NCI-H1092 treated with DMSO at 0.1 percent for 48 hours (cell line): ENCODE data around the gene SSU72.
"Not testable (repeated sequence)": the region's sequence is repeated elsewhere in the genome, so short reads cannot be mapped to it uniquely, and the experiment has no call there.

Experiments
- DNase-seq: peaks from one replicate; lab custom pipeline; 2025; lab: John Stamatoyannopoulos, UW

The SSU72 gene

DNA sequence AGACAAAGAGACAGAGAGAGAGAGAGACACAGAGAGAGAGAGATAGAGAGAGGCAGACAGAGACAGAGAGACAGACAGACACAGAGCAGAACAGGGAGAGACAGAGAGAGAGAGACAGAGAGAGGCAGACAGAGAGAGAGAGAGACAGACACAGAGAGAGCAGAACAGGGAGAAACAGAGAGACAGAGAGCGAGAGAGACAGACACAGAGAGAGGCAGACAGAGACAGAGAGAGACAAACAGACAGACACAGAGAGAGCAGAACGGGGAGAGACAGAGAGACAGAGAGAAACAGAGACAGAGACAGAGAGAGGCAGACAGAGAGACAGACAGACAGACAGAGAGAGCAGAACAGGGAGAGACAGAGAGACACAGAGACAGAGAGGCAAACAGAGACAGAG is 20.7 kb upstream of the SSU72 start:
- not testable (repeated sequence) for DNase-seq

DNA sequence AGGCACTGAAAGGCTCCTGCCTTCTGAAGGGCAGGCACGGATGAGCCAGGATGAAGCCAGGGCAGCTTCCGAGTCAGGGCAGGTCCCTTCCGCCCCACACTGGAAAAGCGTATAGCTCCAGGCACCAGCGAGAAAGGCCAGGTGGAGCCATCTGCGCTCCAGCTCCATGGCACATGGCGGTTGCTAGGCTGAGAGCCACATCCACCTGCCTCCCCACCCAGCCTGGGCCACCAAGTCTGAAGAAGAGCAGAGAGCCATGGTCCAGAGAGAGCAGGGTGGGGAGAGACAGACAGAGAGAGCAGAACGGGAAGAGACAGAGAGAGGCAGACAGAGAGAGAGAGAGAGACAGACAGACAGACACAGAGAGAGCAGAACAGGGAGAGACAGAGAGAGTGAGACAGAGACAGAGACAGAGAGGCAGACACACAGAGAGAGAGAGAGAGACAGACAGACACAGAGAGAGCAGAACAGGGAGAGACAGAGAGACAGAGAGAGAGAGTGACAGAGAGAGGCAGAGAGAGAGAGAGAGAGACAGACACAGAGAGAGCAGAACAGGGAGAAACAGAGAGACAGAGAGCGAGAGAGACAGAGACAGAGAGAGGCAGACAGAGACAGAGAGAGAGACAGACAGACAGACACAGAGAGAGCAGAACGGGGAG is 20.1 kb upstream of the SSU72 start:
- no peak for DNase-seq

DNA sequence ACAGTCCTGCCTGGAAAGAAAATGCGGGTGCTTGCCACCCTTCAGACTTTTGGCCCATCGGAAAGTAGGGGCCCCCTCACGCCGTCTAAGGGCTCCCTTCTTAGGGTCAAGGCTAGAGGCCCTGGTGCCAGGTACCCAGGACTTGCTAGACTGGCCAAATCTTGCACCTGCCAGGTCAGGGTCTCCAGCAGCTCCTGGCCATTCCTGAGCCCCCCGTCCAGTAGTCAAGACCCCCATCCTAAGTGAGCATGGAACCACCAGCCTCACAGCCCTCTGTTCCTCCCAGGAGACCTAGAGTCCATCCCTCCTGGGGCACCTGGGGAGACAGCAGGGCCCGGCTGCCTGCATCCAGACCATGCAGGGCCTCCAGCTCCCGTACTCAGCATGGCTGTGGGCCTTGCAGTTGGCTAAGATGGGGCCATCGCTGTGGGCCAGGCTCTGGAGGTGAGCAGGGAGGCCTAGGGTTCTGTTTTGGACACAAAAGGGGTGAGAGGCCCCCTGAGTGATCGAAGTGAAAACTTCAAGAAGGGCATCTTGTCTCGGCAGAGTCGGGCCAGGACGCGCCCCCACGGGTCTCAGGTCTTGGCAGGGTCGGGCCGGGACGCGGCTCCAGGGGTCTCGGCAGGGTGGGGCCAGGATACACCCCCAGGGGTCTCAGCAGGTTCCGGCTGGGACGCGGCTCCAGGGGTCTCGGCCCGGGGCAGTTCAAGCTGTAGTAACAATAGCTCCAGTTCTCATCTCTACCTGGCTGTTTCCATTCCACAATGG is 19.4 kb upstream of the SSU72 start:
- DNase-seq, result no peak

DNA sequence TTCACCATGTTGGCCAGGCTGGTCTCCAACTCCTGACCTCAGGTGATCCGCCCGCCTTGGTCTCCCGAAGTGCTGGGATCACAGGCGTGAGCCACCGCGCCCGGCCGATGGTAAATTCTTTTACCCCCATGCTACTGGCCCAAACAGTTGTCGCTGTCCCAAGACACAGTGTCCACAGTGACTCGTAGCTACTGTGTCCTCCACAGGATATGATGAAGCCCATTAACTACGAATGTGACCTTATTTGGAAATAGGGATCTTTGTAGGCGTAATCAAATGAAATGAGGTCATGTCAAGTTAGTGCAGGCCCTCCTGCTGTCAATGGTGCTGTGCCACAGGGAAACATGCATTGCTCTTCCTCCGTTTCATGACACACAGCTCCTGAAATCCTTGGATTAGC is 16.8 kb upstream of the SSU72 start:
- no peak for DNase-seq

DNA sequence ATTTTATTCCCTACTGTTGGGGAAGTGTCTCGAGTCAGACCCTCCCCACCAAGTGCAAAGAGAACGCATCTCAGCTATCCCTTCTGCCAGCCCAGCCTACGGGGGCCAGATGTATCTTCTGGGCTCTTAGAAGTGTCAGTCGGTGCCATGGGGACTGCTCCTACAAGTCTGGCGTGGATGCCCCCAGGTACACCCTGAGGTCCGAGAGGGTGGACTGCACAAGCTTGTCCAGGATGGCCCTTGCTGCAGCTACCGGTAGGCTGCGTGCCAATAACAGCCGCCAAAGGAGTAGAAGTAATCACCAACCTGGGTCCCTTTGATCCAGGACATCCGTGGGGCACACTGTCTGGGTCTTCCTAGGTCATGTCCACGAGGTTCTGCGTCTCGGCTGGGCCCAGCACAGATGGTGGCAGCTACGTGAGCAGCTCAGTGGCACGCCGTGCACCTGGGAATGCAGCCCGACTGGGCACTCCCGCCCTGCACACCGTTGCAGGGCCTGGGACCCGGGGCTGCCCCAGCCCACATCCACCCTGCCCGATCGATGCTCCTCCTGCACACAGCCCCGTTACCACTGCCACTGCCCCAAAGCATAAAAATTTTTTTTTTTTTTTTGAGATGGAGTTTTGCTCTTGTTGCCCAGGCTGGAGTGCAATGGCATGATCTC is 8.8 kb upstream of the SSU72 start:
- DNase-seq, result no peak

DNA sequence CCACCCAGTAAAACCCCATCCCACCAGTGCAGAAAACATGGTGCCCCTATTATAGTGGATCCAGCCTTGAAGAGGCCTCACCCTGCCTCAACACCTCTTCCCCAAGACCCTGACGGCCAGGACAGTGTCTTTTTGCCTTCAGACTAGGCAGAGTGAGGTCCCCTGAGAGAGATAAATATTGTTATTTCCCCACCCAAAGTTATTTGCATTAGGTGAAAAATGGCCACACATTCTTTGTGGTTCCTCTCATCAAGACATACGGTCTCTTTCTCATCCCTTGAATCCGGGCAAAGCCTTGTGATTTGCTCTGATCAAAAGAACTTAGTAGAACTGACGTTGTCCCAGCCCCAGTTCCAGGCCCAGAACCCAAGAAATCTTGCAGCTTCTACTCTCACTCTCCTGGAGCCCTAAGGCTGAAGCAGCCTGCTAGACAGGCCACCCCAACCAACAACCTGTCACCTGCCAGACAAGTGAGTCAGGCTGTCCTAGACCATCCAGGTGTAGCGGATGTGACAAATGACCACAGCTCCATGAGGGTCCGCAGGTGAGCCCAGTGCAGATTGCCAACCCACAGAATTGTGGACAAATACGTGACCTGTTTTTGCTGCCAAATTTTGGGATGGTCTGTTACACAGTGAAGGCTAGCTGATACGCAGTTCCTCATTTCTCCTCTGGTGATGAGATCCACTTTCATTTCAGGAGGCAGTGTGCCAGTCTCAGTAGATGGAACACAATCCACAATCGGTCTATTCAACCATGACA is 8.1 kb upstream of the SSU72 start:
- no peak for DNase-seq

DNA sequence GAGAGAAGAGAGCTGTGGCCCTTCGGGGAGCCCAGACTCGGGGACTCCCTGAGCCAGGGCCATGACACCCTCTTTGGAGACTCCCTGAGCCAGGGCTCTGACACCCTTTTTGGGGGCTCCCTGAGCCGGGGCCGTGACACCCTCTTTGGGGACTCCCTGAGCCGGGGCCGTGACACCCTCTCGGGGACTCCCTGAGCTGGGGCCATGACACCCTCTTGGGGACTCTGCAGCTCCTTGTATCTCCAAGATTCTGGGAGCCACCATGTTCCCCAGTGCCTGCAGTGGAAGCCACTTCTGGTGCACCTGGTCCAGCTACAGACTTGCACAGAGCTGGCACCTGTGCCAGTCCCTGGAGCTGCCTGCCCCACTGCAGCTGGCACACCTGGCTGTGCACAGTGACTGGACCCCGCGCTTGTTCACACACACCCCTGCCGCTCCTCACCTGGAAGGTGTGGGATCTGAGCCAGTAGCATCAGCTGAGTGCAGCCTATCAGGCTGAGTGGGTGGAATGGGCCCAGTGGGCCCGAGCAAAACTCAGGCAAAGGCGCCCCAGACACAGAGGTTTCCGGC is 3.8 kb upstream of the SSU72 start:
- DNase-seq, result no peak

DNA sequence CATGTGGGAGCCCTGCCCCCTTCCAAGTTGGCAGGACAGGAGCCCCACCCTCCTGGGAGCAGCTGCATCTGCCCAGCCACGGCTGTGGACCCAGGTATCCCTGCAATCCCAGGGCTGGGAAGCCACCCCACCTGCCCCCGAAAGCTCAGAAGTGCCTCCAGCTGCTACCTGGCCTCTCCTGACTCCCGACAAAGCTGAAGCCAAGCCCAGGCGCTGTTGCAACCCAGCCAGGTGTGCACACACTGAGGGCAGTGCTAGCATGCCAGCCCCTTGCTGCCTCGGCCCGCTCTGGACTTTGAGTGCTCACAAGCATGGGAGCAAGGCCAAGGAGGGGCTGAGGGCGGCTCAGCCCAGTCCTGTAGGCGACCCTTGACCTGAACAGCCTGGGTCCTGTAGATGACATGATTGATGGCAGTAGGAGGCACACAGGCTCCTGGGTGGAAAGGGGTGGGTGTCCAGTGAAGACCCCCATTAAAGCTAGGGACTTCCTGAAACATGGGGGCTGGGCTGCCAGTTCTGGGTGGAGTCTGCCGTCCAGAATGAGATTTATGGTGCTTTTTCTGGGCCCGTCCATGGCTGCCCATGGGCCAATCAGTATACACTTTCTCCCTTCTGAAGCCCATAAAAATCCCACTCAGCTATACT is 2.8 kb upstream of the SSU72 start:
- no peak for DNase-seq

DNA sequence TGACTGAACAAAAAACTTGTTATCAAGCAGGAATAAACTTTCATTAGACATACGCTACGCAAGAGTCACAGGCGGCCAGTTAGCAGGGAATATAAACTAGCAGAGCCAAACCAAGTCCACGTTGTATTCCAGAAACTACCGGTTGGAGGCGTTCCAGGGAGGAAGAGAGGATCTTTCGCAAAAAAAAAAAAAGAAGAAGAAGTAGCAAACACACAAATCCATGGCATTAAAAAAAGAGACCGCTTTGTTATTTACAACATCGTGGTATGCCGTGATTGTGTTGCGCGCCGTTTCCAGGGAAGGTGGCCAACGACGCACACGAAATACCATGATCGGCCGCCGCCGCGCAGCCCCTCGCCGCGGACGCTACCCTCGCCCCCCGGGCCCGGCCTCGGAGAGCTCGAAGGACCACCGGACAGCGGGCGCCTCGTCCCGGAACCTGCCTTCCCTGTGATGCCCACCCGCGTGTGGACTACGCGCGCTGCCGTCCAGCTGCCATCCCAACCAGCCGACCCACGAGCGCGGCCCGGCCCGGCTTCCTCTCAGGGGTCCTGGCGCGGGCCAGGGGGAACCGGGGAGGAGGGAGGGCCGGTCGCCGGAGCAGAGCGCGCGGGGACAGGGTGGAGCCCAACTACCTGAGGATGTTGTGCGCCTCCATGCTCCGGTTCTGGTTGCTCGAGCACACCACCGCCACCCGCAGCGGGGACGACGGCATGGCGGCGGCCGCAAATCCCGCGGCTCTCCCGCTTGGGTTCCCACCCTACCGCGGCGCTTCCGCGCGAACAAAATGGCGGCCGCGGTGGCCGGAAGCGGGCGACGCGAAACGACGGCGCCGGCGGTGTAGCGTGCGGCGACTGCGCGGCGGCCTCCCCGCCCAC is 581 bp downstream of the SSU72 start:
- peak; percentile 64 for DNase-seq

DNA sequence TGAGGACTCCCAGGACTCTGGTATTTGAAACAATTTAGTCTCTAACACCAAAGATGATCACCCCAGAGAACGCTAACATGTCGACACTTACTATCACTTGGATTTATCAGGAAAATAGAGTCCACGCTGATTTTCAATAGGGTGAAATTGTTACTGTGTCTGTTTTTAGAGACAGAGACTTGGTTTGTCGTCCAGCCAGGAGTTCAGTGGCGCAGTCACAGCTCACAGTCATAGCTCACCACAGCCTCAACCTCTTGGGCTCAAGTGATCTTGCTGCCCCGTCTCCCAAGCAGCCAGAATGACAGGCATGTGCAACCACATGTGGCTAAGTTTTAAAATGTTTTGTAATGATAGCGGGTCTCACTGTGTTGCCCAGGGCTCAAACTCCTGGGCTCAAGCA is 5.3 kb downstream of the SSU72 start:
- no peak for DNase-seq

DNA sequence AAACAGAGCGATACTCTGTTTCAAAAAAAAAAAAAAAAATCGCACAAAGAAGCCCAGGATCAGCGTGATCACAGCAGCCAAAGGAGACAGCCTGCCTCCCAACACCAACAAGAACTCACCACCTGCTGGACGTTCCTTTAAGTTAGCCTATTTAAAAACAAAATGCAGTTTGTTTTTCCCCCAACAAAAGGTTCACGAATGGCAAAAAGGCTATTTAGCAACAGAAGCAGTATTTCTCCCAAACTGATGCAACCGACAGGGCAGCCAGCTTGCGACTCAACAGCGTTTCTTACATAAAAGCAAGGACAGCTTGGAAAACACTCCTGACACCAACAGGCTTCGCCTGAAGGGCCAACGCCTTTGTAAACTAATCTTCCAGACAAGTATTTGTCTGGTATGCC is 6.8 kb downstream of the SSU72 start:
- DNase-seq, result no peak

DNA sequence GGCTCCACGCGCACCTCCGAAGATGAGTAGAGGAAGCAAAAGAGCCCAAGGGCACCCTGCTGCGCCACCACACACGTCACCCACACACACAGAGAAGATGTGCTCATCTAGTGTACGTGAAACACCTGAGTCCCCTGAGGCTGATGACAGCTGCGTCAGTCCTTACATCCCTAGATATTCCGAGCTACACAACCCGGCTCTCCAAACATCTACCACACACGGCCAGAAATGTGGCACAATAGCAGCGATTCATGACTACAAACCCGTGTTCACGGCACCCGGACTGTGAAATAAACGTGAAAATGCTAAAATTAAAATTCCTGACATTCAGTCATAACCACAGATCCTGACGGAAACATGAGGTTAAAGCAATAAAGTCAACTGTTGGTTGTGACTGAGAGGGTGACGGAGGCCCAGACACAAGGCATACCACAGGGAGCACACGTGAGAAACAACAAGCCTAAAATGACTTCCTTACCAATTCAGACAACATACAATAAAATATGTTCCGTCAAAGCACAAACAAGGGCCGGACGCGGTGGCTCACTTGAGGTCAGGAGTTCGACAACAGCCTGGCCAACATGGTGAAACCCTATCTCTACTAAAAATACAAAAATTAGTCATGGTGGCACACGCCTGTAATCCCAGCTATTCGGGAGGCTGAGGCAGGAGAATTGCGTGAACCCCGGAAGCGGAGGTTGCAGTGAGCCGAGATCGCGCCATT is 7.3 kb downstream of the SSU72 start:
- no peak for DNase-seq

DNA sequence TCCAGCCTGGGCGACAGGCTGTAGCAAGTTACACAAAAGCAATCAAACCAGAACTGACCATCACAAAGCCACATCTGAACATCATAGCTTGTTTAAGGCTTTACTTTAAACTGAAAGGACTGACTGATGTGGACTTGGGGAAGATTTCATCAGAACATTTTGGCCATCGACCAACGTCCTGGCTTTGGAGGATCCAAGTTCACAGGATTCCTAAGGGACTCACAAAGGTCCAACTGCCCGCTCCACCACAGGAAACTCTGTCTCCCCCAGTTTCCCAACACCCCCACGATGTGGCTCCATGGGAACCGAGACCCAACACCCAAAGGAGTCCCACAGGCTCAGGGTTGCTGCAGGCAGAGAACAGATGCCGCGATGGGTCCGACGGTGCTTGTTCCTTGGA is 9.3 kb downstream of the SSU72 start:
- no peak for DNase-seq

DNA sequence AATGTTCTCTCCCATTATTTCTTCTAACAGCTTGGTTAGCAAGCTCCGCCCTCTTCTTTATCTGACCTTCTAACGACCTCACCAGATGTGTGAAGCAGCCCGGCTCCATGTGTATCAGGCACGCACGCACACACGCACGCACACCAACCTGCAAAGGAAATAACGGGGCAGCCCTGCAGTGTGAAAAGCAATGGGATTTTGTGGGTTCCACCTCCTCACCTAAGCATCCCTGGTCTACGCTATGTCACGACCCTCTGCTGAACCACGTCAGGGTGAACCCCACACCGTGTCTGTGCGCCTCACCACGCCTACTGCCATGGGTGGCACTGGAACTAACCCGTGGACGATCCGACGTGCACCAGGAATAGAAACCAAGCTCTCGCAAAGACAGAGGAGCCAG is 10.4 kb downstream of the SSU72 start:
- no peak for DNase-seq

DNA sequence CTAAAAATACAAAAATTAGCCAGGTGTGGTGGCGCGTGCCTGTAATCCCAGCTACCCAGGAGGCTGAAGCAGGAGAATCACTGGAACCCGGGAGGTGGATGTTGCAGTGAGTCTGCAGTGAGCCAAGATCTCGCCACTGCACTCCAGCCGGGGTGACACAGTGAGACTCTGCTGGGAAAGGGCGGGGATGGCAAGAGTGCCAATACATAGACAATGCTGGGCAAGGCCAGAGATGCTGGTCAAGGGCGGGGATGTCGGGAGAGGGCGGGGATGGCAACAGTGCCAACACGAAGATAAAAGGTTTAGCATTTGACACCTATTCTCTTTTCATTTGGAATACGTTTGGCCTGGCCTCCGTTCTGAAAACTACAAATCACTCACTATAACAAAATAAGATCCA is 11.0 kb downstream of the SSU72 start:
- no peak for DNase-seq

DNA sequence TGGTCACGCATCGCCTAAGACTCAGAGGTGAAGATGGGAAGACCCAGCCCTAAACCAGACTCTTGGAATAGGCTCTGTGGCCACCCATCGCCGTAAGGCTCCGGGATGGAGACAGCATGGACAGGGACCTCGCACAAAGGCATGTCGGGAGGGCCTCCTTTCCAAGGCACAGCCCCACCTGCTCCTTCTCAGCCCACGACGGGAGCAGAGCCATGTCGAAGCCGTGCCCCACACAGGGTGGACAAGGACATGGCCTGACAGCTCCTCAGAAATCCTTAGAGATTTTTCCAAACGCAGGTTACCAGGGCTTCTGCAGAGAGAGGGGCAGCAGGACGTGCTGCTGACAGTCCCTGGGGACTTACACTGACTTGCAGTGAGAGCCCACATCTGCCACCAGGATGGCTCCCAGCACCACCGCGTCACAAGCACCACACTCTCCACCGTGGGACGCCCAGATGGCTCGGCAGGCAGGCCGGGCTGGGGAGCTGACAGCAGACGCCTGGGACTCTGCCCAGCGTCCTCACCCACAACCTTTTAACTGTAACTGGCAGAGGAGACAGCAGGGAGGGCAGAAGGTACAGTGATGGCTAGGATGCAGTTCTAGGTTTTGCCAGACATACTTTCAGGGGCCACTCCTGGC is 12.0 kb downstream of the SSU72 start:
- DNase-seq, result no peak

DNA sequence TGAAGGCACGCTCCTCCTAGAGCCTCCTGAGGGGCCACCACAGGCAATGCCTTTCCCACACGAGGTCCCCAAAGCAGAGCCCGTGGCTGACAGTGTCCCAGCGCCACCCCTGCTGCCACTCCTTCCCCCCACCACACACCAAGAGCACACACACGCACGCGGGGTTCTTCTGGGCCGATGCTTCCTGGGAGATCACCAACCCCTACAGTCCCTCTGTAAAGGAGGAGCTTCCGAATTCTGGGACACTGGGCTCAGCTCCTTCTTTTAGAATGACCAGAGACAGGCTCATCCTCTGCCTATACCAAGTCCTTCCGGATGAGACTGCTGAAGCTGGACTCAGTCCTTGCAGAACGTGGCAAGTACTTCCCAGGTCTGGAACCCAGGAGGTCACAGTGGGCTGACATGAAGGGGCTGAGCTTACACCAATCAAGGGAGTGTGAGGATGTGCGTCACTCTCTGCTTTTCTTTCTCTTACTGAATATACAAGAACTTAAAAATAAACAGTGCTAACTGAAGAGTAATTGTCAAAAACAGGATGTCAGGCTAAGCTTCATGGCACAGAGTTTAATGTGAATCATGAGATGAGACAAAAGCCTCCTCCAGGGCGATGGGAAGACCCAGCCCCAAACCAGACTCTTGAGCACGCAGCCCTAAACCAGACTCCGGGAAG is 12.7 kb downstream of the SSU72 start:
- DNase-seq, result no peak

DNA sequence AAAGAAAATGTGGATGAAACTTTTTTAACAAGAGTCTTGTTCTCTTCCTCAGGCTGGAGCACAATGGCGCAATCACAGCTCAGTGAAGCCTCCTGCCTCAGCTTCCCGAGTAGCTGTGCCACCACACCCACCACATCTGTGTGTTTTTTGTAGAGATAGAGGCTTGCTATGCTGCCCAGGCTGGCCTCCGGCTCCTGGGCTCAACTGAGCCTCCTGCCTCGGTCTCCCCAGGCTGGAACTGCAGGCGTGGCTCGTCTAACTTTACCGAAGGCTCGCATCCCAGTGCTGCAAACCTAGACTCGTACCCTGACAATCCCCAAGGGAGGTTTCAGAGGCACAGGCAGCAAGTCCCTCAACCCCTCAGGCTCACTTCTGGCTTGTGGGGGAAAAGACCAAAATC is 14.5 kb downstream of the SSU72 start:
- no peak for DNase-seq

DNA sequence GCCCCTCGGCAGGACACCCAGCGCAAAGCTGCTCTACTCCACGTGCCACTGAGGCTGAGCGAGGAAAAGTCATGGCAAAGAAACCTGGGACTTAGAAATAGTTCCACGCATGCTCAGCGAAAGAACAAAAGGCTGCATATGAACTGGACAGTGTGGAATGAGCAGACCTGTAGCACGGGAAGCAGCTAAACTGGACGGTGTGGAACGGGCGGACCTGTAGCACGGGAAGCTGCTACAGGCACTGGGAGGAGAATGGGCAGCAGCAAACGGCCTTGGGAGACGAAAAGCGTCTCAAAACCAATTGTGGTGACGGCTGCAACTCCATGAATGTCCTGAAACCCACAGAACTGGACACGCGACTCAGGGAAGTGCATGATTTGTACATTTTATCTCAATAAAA is 15.6 kb downstream of the SSU72 start:
- DNase-seq, result no peak
